Measurements from ENCODE around the gene SMARCD1.

- peak in 6 of 7 experiments; percentile 41 to 97 (median 87) for TF ChIP-seq CTCF (IDR thresholded peaks at IDR 0.05)
- TF ChIP-seq POLR2AphosphoS5 (IDR thresholded peaks at IDR 0.05) = peak in 1 of 3 donors; percentile 22
Measured at GRCh38 chr12:50039151-50039835, 45.8 kb upstream of the SMARCD1 start.
